Loucy (cell line): Measurements from ENCODE around the gene ATP11A.

ENCODE experiments used
- EZH2phosphoT487 ChIP-seq: fragments of 200-600 bp; IDR thresholded peaks from 2 replicates; pipeline ENCODE4 v1.6.1; 2018; ENCODE audit warnings: antibody characterized with exemption, mild to moderate bottlenecking, moderate library complexity, borderline replicate concordance
- TF ChIP-seq, protein P1 (sequence below): fragments of 200-600 bp; sonication (generic); conservative IDR thresholded peaks from 2 replicates; pipeline ENCODE4 v1.5.1; 2014; ENCODE audit warnings: mild to moderate bottlenecking, antibody characterized with exemption, low read length

DNA sequence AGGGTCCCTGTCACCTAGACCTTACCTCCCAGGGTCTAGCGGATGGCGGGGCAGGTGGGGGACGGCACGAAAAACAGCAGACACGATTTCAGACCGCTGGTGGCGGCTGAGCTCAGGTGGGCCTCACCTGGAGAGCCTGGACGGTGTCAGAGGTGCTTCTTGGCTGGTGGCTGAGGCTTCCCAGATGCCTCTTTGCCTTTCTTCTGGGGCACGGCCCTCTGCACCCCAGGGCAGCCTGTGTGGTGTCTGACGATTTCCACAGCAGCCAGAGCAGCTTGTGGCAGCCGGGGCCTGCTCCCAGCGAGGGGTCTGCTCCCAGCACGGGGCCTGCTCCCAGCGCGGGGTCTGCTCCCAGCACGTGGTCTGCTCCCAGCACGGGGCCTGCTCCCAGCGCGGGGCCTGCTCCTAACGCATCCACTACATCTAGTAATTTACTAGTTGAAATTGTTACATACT, 66.7 kb downstream of the ATP11A start:
- TF ChIP-seq, protein P1, sequence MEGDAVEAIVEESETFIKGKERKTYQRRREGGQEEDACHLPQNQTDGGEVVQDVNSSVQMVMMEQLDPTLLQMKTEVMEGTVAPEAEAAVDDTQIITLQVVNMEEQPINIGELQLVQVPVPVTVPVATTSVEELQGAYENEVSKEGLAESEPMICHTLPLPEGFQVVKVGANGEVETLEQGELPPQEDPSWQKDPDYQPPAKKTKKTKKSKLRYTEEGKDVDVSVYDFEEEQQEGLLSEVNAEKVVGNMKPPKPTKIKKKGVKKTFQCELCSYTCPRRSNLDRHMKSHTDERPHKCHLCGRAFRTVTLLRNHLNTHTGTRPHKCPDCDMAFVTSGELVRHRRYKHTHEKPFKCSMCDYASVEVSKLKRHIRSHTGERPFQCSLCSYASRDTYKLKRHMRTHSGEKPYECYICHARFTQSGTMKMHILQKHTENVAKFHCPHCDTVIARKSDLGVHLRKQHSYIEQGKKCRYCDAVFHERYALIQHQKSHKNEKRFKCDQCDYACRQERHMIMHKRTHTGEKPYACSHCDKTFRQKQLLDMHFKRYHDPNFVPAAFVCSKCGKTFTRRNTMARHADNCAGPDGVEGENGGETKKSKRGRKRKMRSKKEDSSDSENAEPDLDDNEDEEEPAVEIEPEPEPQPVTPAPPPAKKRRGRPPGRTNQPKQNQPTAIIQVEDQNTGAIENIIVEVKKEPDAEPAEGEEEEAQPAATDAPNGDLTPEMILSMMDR = no peak
- TF ChIP-seq EZH2phosphoT487 = no peak
